Measurements from ENCODE around the gene CCDC170. TPM values are rescaled to one million over a fixed set of nuclear protein-coding genes. Genes with fewer than 3 reads are reported as not detected.

Gene CCDC170
- total and polyA plus RNA-seq, 9 of the 15 experiments (the other 6 are each of a cell fraction or from before 2014, with no cell fraction given), result 0.01 to 0.18 (median 0.05) TPM; not detected in 6

DNA sequence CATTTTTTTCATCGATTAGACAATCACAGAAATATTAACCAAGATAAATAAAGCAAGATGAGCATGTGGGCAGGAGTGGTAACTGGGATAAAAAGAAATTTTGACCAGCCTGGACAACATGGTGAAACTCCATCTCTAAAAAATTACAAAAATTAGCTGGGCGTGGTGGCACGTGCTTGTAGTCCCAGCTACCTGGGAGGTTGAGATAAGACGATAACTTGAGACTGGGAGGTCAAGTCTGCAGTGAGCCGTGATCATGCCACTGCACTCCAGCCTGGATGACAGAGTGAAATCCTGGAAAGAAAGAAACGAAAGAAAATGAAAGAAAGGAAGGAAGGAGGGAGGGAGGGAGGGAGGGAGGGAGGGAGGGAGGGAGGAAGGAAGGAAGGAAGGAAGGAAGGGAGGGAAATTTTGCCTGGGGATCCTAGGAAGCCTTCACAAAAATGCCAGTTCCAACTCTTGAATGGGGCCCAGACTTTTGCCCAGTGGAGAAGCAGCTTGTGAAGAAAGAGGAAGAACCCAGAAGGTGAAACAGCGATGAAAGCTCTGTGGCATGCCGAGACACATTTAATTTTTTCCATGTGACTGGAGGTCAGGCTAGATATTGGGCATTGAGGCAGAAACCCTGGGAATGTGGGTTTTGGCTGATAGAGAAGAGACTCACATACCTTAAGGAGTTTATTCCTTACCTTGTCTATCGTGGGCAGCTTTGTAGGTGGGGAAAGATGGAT is 20.3 kb downstream of the CCDC170 start:
- H4K20me1 ChIP-seq (replicated peaks; ENCODE audit: control insufficient read depth, insufficient read depth, low read length), result no peaks in the 10 kb centered on the region
- H2AFZ ChIP-seq (ENCODE audit: low read depth, low read length), result no peak overlapping the region
- DNase-seq (ENCODE audit: extremely low read depth in 1 of 4, low spot score in 3 of 4), result peak in 1 of 4 experiments; percentile 15
- in situ Hi-C loops (cut with MboI), result no loop called here
- intact Hi-C loops (cut with micrococcal nuclease), result no loop called here
- H3K36me3 ChIP-seq (ENCODE audit: control insufficient read depth, insufficient read depth, low read length), result no peaks in the 10 kb centered on the region
- no peak overlapping the region for H3K4me3 ChIP-seq
- H3K27ac ChIP-seq (ENCODE audit: extremely low read depth, low read depth, low read length), result no peak overlapping the region
- 6% methylated on average over 9 of the region's 9 CpGs for WGBS (ENCODE audit: insufficient coverage, low coverage, missing lambda C conversion rate)
- ChIA-PET CTCF (ENCODE audit: low intra/inter-chr PET ratio) (no interaction called here), POLR2A (no interaction called here)
- no peaks in the 10 kb centered on the region for H3K79me2 ChIP-seq (ENCODE audit: control insufficient read depth, insufficient read depth, low read length)
- no peaks in the 10 kb centered on the region for H3K9me1 ChIP-seq (ENCODE audit: control insufficient read depth, insufficient read depth, low read length)
- ATAC-seq, result peak; percentile 58
- H3K9ac ChIP-seq (ENCODE audit: insufficient read depth in 1 of 2, low read depth in 2 of 2, low read length in 2 of 2), result no peak overlapping the region
- peak; percentile 15 for FAIRE-seq
- no peaks in the 10 kb centered on the region for H3K9me3 ChIP-seq (replicated peaks; ENCODE audit: control insufficient read depth, insufficient read depth, low read depth, low read length)
- H3K4me1 ChIP-seq (replicated peaks in 1 of 2; ENCODE audit: control insufficient read depth in 2 of 2, insufficient read depth in 2 of 2, low read length in 2 of 2), result no peaks in the 10 kb centered on the region
- no peak overlapping the region for H3K4me2 ChIP-seq (ENCODE audit: insufficient read depth, low read length)
- peaks cover 0 to 5% of the 10 kb centered on the region in 2 experiments; a peak in 2 of 5 replicates for H3K27me3 ChIP-seq (ENCODE audit: control insufficient read depth in 2 of 2, insufficient read depth in 2 of 2, low read length in 2 of 2)
- TF ChIP-seq BRCA1 (IDR thresholded peaks at IDR 0.05) (no peak), BRCA1 (CRISPR knock-in tag; IDR thresholded peaks at IDR 0.05) (no peak), L3MBTL2 (IDR thresholded peaks at IDR 0.05) (0 out of 2 replicates have a peak, but pooled peaks have one; percentile 11), EP300 (IDR thresholded peaks at IDR 0.05; ENCODE audit: low read length) (no peak), GTF2F1 (IDR thresholded peaks at IDR 0.05; ENCODE audit: low read depth, low read length) (no peak), NFIC (IDR thresholded peaks at IDR 0.05) (no peak), EGR1 (conservative IDR thresholded peaks at IDR 0.05) (no peak), CBX1 (IDR thresholded peaks at IDR 0.05; ENCODE audit: low read depth) (no peak), BHLHE40 (IDR thresholded peaks at IDR 0.05; ENCODE audit: low read length) (peak; percentile 60), MYC (IDR thresholded peaks at IDR 0.05; ENCODE audit: low read depth, low read length) (no peak), MYC (CRISPR knock-in tag; IDR thresholded peaks at IDR 0.05; ENCODE audit: borderline replicate concordance, low read depth) (no peak), SMARCC2 (IDR thresholded peaks at IDR 0.05; ENCODE audit: low read depth) (no peak), HSF4 (CRISPR knock-in tag; IDR thresholded peaks at IDR 0.05; ENCODE audit: borderline replicate concordance) (no peak), SIRT6 (IDR thresholded peaks at IDR 0.05; ENCODE audit: low read depth, low read length) (no peak)
- TF ChIP-seq, protein P1, sequence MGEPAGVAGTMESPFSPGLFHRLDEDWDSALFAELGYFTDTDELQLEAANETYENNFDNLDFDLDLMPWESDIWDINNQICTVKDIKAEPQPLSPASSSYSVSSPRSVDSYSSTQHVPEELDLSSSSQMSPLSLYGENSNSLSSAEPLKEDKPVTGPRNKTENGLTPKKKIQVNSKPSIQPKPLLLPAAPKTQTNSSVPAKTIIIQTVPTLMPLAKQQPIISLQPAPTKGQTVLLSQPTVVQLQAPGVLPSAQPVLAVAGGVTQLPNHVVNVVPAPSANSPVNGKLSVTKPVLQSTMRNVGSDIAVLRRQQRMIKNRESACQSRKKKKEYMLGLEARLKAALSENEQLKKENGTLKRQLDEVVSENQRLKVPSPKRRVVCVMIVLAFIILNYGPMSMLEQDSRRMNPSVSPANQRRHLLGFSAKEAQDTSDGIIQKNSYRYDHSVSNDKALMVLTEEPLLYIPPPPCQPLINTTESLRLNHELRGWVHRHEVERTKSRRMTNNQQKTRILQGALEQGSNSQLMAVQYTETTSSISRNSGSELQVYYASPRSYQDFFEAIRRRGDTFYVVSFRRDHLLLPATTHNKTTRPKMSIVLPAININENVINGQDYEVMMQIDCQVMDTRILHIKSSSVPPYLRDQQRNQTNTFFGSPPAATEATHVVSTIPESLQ (CRISPR knock-in tag; IDR thresholded peaks at IDR 0.05), result no peak
- TF ChIP-seq, protein P2, sequence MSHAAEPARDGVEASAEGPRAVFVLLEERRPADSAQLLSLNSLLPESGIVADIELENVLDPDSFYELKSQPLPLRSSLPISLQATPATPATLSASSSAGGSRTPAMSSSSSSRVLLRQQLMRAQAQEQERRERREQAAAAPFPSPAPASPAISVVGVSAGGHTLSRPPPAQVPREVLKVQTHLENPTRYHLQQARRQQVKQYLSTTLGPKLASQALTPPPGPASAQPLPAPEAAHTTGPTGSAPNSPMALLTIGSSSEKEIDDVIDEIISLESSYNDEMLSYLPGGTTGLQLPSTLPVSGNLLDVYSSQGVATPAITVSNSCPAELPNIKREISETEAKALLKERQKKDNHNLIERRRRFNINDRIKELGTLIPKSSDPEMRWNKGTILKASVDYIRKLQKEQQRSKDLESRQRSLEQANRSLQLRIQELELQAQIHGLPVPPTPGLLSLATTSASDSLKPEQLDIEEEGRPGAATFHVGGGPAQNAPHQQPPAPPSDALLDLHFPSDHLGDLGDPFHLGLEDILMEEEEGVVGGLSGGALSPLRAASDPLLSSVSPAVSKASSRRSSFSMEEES (CRISPR knock-in tag; IDR thresholded peaks at IDR 0.05), result no peak
- TF ChIP-seq, protein P3, sequence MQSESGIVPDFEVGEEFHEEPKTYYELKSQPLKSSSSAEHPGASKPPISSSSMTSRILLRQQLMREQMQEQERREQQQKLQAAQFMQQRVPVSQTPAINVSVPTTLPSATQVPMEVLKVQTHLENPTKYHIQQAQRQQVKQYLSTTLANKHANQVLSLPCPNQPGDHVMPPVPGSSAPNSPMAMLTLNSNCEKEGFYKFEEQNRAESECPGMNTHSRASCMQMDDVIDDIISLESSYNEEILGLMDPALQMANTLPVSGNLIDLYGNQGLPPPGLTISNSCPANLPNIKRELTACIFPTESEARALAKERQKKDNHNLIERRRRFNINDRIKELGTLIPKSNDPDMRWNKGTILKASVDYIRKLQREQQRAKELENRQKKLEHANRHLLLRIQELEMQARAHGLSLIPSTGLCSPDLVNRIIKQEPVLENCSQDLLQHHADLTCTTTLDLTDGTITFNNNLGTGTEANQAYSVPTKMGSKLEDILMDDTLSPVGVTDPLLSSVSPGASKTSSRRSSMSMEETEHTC (IDR thresholded peaks at IDR 0.05), result no peak
- TF ChIP-seq, protein P4, sequence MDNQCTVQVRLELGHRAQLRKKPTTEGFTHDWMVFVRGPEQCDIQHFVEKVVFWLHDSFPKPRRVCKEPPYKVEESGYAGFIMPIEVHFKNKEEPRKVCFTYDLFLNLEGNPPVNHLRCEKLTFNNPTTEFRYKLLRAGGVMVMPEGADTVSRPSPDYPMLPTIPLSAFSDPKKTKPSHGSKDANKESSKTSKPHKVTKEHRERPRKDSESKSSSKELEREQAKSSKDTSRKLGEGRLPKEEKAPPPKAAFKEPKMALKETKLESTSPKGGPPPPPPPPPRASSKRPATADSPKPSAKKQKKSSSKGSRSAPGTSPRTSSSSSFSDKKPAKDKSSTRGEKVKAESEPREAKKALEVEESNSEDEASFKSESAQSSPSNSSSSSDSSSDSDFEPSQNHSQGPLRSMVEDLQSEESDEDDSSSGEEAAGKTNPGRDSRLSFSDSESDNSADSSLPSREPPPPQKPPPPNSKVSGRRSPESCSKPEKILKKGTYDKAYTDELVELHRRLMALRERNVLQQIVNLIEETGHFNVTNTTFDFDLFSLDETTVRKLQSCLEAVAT (IDR thresholded peaks at IDR 0.05), result no peak
- no TSS peak for BruUV-seq (replicated peaks)
